ENCODE data around the gene NTF3. TPM values are rescaled to one million over a fixed set of nuclear protein-coding genes. Genes with fewer than 3 reads are reported as not detected.

Gene NTF3
- total RNA-seq, 1 donor from 2014 or later: not detected

GRCh38 chr12:5507401-5507935 lies 75.6 kb downstream of the NTF3 start:
- peaks cover 10% of the 10 kb centered on the region for H3K27me3 ChIP-seq (ENCODE audit: control insufficient read depth, insufficient read depth, low read length)
- no peak overlapping the region for H3K4me3 ChIP-seq (ENCODE audit: low read depth, low read length)
- no peak for DNase-seq (ENCODE audit: low read depth)
- no peak for TF ChIP-seq CTCF (IDR thresholded peaks at IDR 0.05; ENCODE audit: insufficient read depth, low read length, poor library complexity, severe bottlenecking)
- H3K36me3 ChIP-seq (ENCODE audit: control insufficient read depth, insufficient read depth, low read length): no peaks in the 10 kb centered on the region

GRCh38 chr12:5507944-5508343 lies 76.0 kb downstream of the NTF3 start:
- Histone ChIP-seq H3K36me3 (ENCODE audit: control insufficient read depth, insufficient read depth, low read length) (no peaks in the 10 kb centered on the region), H3K4me3 (ENCODE audit: low read depth, low read length) (no peak overlapping the region), H3K27me3 (ENCODE audit: control insufficient read depth, insufficient read depth, low read length) (peaks cover 10% of the 10 kb centered on the region)
- no peak for TF ChIP-seq CTCF (IDR thresholded peaks at IDR 0.05; ENCODE audit: insufficient read depth, low read length, poor library complexity, severe bottlenecking)
- no peak for DNase-seq (ENCODE audit: low read depth)

GRCh38 chr12:5509102-5509501 lies 77.2 kb downstream of the NTF3 start:
- TF ChIP-seq CTCF (IDR thresholded peaks at IDR 0.05; ENCODE audit: insufficient read depth, low read length, poor library complexity, severe bottlenecking): no peak

GRCh38 chr12:5509557-5509956 lies 77.6 kb downstream of the NTF3 start:
- H3K27me3 ChIP-seq (ENCODE audit: control insufficient read depth, insufficient read depth, low read length): peaks cover 8% of the 10 kb centered on the region
- DNase-seq (ENCODE audit: low read depth): no peak
- TF ChIP-seq CTCF (IDR thresholded peaks at IDR 0.05; ENCODE audit: insufficient read depth, low read length, poor library complexity, severe bottlenecking): no peak
- no peak overlapping the region for H3K4me3 ChIP-seq (ENCODE audit: low read depth, low read length)
- no peaks in the 10 kb centered on the region for H3K36me3 ChIP-seq (ENCODE audit: control insufficient read depth, insufficient read depth, low read length)

More at GRCh38 chr12:5509102-5509501, 77.2 kb downstream of the NTF3 start:
- DNase-seq (ENCODE audit: low read depth): no peak
- H3K4me3 ChIP-seq (ENCODE audit: low read depth, low read length): no peak overlapping the region
- peaks cover 8% of the 10 kb centered on the region for H3K27me3 ChIP-seq (ENCODE audit: control insufficient read depth, insufficient read depth, low read length)
- H3K36me3 ChIP-seq (ENCODE audit: control insufficient read depth, insufficient read depth, low read length): no peaks in the 10 kb centered on the region

- TF ChIP-seq CTCF (IDR thresholded peaks at IDR 0.05; ENCODE audit: insufficient read depth, low read length, poor library complexity, severe bottlenecking): no peak
- H3K27me3 ChIP-seq (ENCODE audit: control insufficient read depth, insufficient read depth, low read length): peaks cover 8% of the 10 kb centered on the region
- no peaks in the 10 kb centered on the region for H3K36me3 ChIP-seq (ENCODE audit: control insufficient read depth, insufficient read depth, low read length)
- no peak overlapping the region for H3K4me3 ChIP-seq (ENCODE audit: low read depth, low read length)
- no peak for DNase-seq (ENCODE audit: low read depth)
Observed at GRCh38 chr12:5510251-5510805, 78.4 kb downstream of the NTF3 start.

GRCh38 chr12:5511256-5511643 lies 79.3 kb downstream of the NTF3 start:
- Histone ChIP-seq H3K27me3 (ENCODE audit: control insufficient read depth, insufficient read depth, low read length) (peaks cover 8% of the 10 kb centered on the region), H3K4me3 (ENCODE audit: low read depth, low read length) (no peak overlapping the region), H3K36me3 (ENCODE audit: control insufficient read depth, insufficient read depth, low read length) (no peaks in the 10 kb centered on the region)
- TF ChIP-seq CTCF (IDR thresholded peaks at IDR 0.05; ENCODE audit: insufficient read depth, low read length, poor library complexity, severe bottlenecking): no peak
- DNase-seq (ENCODE audit: low read depth): no peak
